HG02798 (cell line): Measurements from ENCODE around the gene DRGX.

Source experiments
- ATAC-seq: cut with Tn5 transposase; IDR thresholded peaks from one replicate; pipeline ENCODE4 v1.9.1; 2021; ENCODE audit warnings: mild to moderate bottlenecking; ENCODE audit not compliant: unreplicated experiment, poor library complexity

DRGX gene

GRCh38 chr10:49350138-49350537 lies 45.8 kb downstream of the DRGX start:
- ATAC-seq: no peak

GRCh38 chr10:49349390-49349789 lies 46.5 kb downstream of the DRGX start:
- ATAC-seq: no peak

GRCh38 chr10:49348593-49348992 lies 47.3 kb downstream of the DRGX start:
- no peak for ATAC-seq

GRCh38 chr10:49347827-49348226 lies 48.1 kb downstream of the DRGX start:
- no peak for ATAC-seq

- ATAC-seq: no peak
These were observed 48.5 kb downstream of the DRGX start for GRCh38 chr10:49347342-49347741.

- ATAC-seq: no peak
These were observed 51.0 kb downstream of the DRGX start for GRCh38 chr10:49344840-49345239.

GRCh38 chr10:49338604-49339003 lies 57.3 kb downstream of the DRGX start:
- ATAC-seq: no peak

- no peak for ATAC-seq
These were observed 60.4 kb downstream of the DRGX start for GRCh38 chr10:49335364-49335972.

- no peak for ATAC-seq
These were observed 60.9 kb downstream of the DRGX start for GRCh38 chr10:49334964-49335363.

GRCh38 chr10:49333192-49333591 lies 62.7 kb downstream of the DRGX start:
- ATAC-seq: no peak

GRCh38 chr10:49332768-49333167 lies 63.1 kb downstream of the DRGX start:
- no peak for ATAC-seq

GRCh38 chr10:49332333-49332732 lies 63.6 kb downstream of the DRGX start:
- ATAC-seq: no peak

GRCh38 chr10:49331431-49331830 lies 64.5 kb downstream of the DRGX start:
- ATAC-seq: no peak

GRCh38 chr10:49330127-49330665 lies 65.7 kb downstream of the DRGX start:
- no peak for ATAC-seq

GRCh38 chr10:49329146-49329505 lies 66.8 kb downstream of the DRGX start:
- ATAC-seq: no peak

GRCh38 chr10:49328401-49329145 lies 67.3 kb downstream of the DRGX start:
- ATAC-seq: no peak

- ATAC-seq: no peak
These were observed 68.7 kb downstream of the DRGX start for GRCh38 chr10:49327036-49327813.

GRCh38 chr10:49325916-49326783 lies 69.7 kb downstream of the DRGX start:
- no peak for ATAC-seq

- ATAC-seq: no peak
These were observed 70.6 kb downstream of the DRGX start for GRCh38 chr10:49325131-49325915.
